ENCODE measurements around the gene USP48. TPM values are rescaled to one million over a fixed set of nuclear protein-coding genes. Genes with fewer than 3 reads are reported as not detected.

The USP48 gene
- total and polyA plus RNA-seq, 2 of the 13 experiments (the other 11 are each of a cell fraction or from before 2014, with no cell fraction given), result 30.4 to 30.7 TPM

DNA sequence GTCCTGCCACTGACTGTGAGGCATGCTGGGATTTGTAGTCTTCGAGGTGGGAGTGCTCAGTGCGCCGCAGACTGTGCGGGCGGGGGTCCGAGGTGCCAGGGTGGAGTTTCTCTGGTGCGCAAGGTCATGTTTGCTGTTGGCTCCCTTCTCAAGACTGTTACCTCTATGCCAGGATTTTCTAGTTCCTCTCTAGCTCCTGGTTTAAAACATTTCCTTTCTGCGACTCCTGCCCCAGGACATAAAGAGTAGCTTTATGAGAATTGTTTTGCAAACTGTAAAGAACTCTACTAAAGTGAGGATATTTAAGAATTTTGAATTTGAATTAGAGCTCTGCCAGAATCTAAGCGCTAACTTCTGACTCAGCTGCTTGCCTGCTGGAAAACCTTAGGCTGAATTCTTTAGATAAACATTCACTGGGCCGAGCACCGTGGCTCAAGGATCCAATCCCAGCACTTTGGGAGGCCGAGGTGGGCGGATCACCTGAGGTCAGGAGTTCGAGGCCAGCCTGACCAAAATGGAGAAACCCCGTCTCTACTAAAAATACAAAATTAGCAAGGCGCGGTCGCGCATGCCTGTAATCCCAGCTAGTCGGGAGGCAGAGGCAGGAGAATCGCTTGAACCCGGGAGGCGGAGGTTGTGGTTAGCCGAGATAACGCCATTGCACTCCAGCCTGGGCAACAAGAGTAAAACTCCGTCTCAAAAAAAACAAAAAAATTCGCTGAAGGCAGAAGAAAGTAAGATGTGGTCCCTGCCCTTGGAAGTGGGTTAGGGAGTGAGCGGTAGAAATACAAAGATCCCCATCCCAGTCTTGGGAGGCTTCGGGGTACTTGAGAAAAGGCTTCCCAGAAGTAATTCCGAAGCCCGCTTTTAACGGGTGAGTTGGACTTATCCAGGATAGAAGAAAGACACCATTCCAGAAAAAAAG, 992 bp upstream of the USP48 start (continued):
- TF ChIP-seq FOXA1 (IDR thresholded peaks at IDR 0.05) (no peak), FOXA1 (CRISPR knock-in tag; IDR thresholded peaks at IDR 0.05) (peak; percentile 32; the same call in 1 of the 2 replicates), SALL1 (CRISPR knock-in tag; IDR thresholded peaks at IDR 0.05) (0 out of 2 replicates have a peak, but pooled peaks have one; percentile 32), SUZ12 (IDR thresholded peaks at IDR 0.05; ENCODE audit: low read depth, low read length) (peak; percentile 98), ARNTL (CRISPR knock-in tag; IDR thresholded peaks at IDR 0.05) (0 out of 2 replicates have a peak, but pooled peaks have one; percentile 15), ZNF546 (CRISPR knock-in tag; conservative IDR thresholded peaks at IDR 0.05) (no peak), PITX1 (CRISPR knock-in tag; IDR thresholded peaks at IDR 0.05) (0 out of 2 replicates have a peak, but pooled peaks have one; percentile 21), SP5 (CRISPR knock-in tag; IDR thresholded peaks at IDR 0.05; ENCODE audit: borderline replicate concordance, low read depth) (0 out of 2 replicates have a peak, but pooled peaks have one; percentile 16), ZMYM2 (CRISPR knock-in tag; IDR thresholded peaks at IDR 0.05) (peak; percentile 70), ZNF253 (CRISPR knock-in tag; IDR thresholded peaks at IDR 0.05; ENCODE audit: borderline replicate concordance) (no peak), NR2F6 (IDR thresholded peaks at IDR 0.05) (peak; percentile 43; the same call in 1 of the 2 replicates), NR2F6 (CRISPR knock-in tag; IDR thresholded peaks at IDR 0.05) (peak; percentile 65; the same call in 1 of the 2 replicates), ZNF124 (CRISPR knock-in tag; IDR thresholded peaks at IDR 0.05) (peak; percentile 61; the same call in 1 of the 2 replicates), ZBTB8A (CRISPR knock-in tag; IDR thresholded peaks at IDR 0.05; ENCODE audit: borderline replicate concordance, low read depth) (no peak), ZNF224 (CRISPR knock-in tag; IDR thresholded peaks at IDR 0.05) (no peak), MXI1 (IDR thresholded peaks at IDR 0.05; ENCODE audit: borderline replicate concordance, low read depth, low read length) (peak; percentile 59; the same call in 1 of the 3 replicates)
- TF ChIP-seq, protein P1, sequence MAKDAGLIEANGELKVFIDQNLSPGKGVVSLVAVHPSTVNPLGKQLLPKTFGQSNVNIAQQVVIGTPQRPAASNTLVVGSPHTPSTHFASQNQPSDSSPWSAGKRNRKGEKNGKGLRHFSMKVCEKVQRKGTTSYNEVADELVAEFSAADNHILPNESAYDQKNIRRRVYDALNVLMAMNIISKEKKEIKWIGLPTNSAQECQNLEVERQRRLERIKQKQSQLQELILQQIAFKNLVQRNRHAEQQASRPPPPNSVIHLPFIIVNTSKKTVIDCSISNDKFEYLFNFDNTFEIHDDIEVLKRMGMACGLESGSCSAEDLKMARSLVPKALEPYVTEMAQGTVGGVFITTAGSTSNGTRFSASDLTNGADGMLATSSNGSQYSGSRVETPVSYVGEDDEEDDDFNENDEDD (CRISPR knock-in tag; IDR thresholded peaks at IDR 0.05; ENCODE audit: borderline replicate concordance), result peak; percentile 12; the same call in 1 of the 2 replicates
- TF ChIP-seq, protein P2, sequence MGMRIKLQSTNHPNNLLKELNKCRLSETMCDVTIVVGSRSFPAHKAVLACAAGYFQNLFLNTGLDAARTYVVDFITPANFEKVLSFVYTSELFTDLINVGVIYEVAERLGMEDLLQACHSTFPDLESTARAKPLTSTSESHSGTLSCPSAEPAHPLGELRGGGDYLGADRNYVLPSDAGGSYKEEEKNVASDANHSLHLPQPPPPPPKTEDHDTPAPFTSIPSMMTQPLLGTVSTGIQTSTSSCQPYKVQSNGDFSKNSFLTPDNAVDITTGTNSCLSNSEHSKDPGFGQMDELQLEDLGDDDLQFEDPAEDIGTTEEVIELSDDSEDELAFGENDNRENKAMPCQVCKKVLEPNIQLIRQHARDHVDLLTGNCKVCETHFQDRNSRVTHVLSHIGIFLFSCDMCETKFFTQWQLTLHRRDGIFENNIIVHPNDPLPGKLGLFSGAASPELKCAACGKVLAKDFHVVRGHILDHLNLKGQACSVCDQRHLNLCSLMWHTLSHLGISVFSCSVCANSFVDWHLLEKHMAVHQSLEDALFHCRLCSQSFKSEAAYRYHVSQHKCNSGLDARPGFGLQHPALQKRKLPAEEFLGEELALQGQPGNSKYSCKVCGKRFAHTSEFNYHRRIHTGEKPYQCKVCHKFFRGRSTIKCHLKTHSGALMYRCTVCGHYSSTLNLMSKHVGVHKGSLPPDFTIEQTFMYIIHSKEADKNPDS (CRISPR knock-in tag; IDR thresholded peaks at IDR 0.05), result 0 out of 2 replicates have a peak, but pooled peaks have one; percentile 46
- TF ChIP-seq, protein P3, sequence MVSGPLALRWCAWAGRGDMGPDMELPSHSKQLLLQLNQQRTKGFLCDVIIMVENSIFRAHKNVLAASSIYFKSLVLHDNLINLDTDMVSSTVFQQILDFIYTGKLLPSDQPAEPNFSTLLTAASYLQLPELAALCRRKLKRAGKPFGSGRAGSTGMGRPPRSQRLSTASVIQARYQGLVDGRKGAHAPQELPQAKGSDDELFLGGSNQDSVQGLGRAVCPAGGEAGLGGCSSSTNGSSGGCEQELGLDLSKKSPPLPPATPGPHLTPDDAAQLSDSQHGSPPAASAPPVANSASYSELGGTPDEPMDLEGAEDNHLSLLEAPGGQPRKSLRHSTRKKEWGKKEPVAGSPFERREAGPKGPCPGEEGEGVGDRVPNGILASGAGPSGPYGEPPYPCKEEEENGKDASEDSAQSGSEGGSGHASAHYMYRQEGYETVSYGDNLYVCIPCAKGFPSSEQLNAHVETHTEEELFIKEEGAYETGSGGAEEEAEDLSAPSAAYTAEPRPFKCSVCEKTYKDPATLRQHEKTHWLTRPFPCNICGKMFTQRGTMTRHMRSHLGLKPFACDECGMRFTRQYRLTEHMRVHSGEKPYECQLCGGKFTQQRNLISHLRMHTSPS (CRISPR knock-in tag; IDR thresholded peaks at IDR 0.05; ENCODE audit: low read depth), result peak; percentile 61
- TF ChIP-seq, protein P4, sequence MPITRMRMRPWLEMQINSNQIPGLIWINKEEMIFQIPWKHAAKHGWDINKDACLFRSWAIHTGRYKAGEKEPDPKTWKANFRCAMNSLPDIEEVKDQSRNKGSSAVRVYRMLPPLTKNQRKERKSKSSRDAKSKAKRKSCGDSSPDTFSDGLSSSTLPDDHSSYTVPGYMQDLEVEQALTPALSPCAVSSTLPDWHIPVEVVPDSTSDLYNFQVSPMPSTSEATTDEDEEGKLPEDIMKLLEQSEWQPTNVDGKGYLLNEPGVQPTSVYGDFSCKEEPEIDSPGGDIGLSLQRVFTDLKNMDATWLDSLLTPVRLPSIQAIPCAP (CRISPR knock-in tag; IDR thresholded peaks at IDR 0.05; ENCODE audit: low read depth), result no peak
- TF ChIP-seq, protein P5, sequence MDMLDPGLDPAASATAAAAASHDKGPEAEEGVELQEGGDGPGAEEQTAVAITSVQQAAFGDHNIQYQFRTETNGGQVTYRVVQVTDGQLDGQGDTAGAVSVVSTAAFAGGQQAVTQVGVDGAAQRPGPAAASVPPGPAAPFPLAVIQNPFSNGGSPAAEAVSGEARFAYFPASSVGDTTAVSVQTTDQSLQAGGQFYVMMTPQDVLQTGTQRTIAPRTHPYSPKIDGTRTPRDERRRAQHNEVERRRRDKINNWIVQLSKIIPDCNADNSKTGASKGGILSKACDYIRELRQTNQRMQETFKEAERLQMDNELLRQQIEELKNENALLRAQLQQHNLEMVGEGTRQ (IDR thresholded peaks at IDR 0.05; ENCODE audit: low read depth, low read length), result no peak
- TF ChIP-seq, protein P5 (CRISPR knock-in tag; IDR thresholded peaks at IDR 0.05; ENCODE audit: borderline replicate concordance), result no peak
